Measurements from ENCODE around the gene MFN1.

Gene MFN1

DNA sequence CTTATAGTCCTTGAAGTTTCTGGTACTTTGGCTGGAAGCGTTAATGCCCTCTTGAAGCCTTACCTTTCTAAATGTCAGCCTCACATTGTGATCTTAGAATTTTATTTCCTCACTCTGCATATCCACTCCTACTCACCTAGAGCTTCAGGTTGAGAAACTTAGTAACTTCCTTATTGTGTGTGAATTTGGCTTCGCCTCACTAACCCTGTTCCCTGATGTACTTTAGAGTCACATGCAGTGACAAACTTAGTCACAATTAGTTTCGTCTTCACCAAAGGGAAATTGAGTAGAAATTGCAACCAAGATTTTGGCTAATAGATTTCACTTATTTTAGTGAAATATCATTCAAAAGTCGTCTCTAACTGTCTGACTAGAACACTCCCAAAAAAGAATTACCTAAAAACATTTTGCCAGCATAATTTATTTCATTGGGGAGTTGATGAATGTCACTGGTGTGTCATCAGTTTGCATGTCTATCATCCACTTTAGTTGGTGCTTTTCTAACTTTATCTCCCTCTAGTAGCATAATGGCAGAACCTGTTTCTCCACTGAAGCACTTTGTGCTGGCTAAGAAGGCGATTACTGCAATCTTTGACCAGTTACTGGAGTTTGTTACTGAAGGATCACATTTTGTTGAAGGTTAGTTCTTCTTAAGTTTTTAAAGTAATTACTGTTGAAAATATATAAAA lies 960 bp downstream of the MFN1 start:
- DNase-seq = no peak

DNA sequence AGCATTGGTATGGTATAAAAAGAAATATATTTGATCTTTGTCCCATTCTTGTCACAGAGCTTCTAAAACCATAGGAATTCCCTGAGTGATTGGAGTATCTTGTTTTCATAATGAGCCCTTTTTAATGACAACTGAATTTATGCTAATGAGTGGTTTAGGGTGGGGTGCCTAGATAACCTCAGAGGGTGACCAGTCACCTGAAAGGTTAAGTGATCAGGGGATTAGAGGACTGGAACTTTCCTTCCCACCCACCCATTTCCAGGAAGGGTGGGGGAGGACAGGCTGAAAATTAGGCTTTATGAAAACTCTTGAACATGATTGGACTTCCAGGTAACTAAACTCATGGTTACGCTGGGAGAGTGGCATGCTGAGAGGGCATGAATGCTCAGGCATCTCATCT lies 8.5 kb downstream of the MFN1 start:
- no peak for DNase-seq

GRCh38 chr3:179363332-179363731 lies 15.8 kb downstream of the MFN1 start:
- DNase-seq = no peak

- no peak for DNase-seq
These were observed 22.1 kb downstream of the MFN1 start for GRCh38 chr3:179369621-179370020.

DNA sequence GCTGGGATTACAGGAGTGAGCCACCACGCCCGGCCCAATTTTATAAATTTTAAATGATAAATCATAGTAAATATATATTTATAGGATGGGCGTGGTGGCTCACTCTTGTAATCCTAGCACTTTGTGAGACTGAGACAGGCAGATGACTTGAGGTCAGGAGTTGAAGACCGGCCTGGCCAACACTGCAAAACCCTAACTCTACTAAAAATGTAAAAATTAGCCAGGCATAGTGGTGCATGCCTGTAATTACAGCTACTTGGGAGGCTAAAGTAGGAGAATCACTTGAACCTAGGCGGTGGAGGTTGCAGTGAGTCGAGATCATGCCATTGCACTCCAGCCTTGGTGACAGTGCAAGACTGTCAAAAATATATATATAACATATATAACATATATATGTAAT lies 26.4 kb downstream of the MFN1 start:
- DNase-seq = no peak

DNA sequence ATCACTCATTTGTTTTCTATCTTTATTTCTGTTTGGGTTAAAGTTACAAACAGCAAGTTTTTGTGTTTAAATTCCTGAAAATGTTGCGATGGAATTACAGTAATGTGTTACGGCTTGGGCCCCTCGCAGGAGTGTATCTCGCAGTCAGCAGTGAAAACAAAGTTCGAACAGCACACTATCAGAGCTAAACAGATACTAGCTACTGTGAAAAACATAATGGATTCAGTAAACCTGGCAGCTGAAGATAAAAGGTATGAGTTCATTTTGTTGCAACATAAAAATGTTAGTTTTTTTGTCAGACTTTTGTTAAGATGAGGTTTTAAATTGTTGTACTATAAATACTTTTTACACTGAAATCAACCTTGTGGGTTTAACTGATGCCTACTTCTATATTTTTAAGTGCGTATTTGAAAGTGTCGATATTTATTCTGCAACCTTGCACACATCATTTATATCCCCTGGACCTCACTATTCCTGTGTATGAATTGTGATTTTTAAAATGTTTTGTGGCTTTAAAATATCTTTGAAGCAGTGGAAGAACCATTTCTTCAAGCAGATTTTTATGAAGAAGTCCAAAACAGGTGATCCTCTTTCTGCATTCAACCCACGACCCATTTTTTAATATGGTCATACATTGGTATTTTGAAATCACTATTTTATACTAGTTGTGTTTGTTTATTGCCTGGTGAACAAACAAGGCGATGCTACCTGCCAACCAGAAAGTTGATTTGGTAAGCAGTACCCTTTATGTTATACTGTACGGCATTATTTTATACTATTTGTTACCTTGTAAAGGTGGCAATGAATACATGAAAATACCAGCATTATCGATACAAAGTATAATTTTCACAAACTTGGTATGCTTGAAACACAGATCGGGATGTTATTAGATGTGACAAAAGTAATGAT lies 27.8 kb downstream of the MFN1 start:
- DNase-seq = no peak

GRCh38 chr3:179376474-179376873 lies 29.0 kb downstream of the MFN1 start:
- DNase-seq = no peak

DNA sequence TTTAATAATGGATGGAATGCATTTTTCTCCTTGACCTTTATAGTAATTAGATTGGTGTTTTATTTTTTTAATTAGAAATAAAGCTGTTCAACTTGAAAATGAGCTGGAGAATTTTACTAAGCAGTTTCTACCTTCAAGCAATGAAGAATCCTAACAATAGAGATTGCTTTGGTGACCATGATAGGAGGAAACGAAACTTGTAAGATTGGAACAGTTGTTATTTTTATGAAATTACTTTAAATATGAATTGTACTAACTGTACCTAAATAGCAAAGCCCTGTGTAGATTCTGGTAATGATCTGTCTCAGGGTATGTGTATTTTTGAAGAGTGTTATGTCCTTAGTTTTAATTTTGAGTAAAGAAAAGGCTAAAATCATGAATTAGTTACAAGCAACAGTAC lies 44.4 kb downstream of the MFN1 start:
- DNase-seq = no peak

DNA sequence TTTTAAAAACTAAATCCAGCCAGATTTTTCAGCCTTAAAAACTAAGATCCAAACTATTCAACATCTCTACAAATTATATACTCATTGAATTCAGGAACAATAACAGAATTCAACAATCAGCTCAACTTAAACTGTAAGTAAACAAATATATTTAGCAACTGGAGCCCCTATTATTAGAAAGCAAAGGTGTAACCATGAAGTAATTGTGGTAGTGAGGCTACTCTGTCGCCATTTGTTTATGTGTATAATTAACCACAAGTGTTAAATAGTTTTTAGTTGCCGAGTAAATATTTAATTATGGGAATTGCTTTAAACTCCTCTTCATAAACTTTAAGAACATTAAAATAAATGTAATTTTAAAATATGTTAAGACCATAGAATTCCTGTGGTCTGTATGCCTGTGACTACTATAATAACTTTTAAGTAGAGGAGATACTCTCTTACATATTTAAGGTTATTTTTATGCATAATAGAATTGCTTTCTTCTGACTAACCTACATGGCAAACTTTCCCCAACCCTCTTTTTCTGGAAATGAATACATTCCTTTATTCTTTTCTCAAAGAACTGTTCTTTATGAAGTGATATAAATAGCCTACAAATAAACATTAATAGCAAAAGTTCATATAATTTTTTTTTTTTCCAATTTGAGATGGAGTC lies 51.2 kb downstream of the MFN1 start:
- no peak for DNase-seq

- DNase-seq = no peak
These were observed 54.1 kb downstream of the MFN1 start for GRCh38 chr3:179401561-179401960.

DNA sequence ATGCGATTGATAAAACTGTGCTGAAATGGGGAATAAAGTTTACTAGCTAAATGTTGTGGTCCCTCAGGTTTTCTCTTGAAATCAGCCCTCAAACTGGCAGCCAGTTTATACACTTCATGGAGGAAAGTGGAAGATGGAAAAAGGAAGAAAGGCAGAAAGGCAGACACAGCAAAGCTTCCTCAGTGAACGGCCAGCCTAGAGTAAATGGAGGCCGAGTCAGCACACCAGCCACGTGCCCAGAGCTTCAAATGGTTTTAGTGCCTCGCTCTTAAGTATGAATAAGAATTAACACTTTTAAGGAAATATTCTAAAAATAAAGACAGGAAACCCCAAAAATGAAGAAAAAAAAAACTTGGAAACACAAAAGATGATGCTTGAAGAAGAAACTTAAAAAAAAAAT lies 55.5 kb downstream of the MFN1 start:
- DNase-seq = no peak

DNA sequence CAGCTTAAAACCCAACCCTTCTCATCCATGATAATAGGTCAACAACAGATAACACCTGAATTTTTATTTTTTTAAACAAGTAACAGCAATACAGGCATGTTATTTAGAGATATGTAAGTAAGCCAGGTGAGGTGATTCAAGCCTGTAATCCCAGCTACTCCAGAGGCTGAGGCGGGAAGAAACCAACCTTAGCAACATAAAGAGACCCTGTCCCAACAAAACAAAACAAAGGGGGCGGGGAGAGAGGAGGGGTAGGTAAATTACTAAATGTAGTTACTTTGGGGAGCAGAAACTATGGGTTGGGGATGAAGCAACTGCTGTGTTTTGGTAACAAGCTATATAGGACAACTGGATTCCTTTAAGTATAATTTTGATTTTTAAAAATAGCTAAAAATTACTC lies 56.8 kb downstream of the MFN1 start:
- no peak for DNase-seq

DNA sequence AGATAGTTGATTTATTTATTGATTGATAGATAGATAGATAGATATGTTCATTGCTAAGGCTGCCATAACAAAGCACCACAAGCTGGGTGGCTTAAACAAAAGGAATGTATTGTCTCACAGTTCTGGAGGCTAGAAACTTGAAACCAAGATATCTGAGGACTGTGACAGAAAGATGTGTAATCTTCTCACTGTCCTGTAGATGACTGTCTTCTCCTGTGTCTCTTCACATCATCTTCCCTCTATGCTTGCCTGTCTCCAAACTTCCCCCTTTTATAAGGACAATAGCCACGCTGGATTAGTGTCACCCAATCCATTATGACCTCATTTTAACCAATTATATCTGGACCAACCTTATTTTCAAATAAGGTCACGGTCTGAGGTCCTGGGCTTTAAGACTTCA lies 62.8 kb downstream of the MFN1 start:
- no peak for DNase-seq

GRCh38 chr3:179410999-179411398 lies 63.5 kb downstream of the MFN1 start:
- DNase-seq = no peak

DNA sequence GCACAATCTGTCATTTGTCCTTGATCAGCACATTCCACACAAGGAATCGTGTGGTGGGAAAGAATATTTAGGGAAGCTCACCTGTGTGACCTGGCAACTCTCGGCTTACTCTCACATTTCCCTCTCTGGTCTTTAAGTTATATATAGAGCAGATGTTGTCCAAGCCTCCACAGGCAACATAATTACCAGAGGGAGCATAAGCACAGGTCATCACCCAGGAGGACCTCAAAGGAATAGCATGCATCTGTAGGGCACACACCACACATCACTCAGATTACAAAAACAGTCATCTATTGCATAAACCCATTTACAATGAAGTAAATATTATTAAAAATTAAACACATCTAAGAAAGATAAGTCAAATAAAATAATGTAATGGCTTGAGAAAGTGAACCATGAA lies 67.3 kb downstream of the MFN1 start:
- DNase-seq = no peak

DNA sequence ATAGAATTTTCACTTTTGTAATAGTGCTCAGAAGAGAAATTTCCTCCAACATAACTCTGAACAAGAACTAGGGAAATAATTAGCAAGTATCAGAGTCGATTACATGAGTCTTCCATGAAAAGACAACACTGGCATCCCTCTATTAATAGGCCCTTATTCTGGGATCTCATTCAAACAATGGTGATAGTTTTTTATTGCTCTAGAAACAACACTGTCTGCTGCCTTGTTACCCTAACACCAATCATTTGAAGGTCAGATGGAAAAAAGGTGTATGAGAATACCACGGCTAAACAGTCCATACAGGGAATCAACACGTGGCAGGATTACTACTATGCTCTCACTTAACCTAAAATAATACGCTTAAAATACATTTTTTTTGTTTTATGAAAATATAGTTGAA lies 67.9 kb downstream of the MFN1 start:
- no peak for DNase-seq

GRCh38 chr3:179416681-179417080 lies 69.2 kb downstream of the MFN1 start:
- no peak for DNase-seq

- DNase-seq = no peak
These were observed 71.1 kb downstream of the MFN1 start for GRCh38 chr3:179418610-179419009.

GRCh38 chr3:179421500-179421899 lies 74.0 kb downstream of the MFN1 start:
- DNase-seq = peak; percentile 4

- no peak for DNase-seq
These were observed 77.6 kb downstream of the MFN1 start for GRCh38 chr3:179425075-179425474.

DNA sequence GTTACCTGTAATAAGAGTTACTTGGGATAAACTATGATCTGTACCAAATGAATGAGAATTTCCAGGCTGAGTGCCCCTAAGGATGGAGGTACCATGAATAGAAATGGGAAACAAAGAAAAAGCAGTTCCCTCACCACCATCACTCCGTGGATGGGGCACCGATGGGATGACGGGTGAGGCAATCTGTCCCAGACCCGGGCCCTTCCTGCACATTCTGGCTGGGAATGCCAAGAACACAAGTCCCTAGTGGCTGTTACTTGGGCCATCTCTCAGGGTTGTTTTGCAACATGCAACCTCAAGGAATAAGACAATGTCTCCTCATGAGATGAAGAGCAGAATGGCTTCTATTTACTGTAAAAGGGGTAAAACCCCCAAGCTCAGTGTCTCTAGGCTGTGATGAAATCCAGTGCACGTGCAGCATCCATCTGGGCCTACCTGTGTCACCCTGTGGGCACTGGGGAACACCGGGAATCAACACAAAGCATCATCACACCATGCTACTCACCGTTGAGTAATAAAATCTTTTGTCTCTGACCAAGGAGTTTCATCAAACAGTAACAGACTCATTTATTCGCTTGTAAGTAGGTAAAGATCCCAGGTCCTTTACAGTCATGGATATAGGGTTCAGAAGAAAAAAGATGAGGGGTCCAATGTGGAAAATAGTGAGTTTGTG lies 81.5 kb downstream of the MFN1 start:
- no peak for DNase-seq

GRCh38 chr3:179430277-179430870 lies 82.9 kb downstream of the MFN1 start:
- DNase-seq = no peak

DNA sequence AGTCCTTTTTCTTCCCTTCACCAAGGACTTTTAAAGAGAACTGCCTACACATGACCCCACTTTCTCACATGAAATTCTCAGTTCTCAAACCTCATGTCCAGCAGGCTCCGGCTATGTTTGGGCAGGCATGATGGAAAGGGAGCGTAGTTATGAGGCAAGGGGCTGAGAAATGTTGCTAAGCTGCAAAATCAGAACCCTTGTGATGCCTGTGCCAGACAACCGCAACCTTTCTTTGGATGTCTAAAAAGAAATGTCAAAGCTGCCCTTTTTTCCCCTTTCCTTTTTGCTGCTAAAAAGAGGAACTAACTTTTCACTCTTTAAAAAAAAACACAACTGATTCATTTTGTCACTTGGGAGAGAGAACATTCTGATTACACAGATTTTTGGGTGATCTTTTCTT lies 84.5 kb downstream of the MFN1 start:
- DNase-seq = no peak
